Measurements from ENCODE around the gene KRT78. TPM values are rescaled to one million over a fixed set of nuclear protein-coding genes. Genes with fewer than 3 reads are reported as not detected.

Gene KRT78
- total RNA-seq, 1 experiment from 2014 or later, result not detected

DNA sequence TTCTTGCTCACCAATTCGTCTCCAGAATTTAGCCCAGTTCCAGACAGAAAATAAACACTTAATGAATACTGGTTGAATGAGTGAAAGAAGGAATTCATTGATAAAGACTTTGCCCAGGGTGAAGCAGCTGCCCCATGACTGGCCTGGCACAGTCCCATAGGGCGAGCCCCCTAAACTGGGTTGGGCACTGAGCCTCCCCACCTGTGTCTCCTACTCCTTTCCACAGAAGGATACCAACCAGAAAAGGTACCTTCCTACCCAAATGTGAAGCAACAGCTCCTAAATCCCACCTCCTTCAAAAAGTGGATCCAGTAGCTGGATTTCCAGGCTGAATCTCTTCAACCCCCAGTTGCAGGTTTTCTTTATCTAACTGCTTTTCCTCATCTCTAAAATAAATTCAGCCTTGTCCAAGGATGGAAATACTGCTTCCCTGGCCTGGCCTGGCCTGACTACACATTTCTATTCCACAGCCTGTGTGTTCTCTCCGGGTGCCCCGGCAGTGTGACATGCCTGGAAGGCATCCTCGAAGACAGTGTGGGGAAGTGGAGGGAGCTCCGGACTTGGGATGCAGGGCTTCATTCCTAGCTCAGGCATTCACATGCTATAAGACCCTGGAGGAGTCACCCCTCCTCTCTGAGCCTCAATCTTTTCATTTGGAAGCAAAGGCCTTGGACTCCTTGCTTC is 60.5 kb downstream of the KRT78 start:
- TF ChIP-seq, protein P1, sequence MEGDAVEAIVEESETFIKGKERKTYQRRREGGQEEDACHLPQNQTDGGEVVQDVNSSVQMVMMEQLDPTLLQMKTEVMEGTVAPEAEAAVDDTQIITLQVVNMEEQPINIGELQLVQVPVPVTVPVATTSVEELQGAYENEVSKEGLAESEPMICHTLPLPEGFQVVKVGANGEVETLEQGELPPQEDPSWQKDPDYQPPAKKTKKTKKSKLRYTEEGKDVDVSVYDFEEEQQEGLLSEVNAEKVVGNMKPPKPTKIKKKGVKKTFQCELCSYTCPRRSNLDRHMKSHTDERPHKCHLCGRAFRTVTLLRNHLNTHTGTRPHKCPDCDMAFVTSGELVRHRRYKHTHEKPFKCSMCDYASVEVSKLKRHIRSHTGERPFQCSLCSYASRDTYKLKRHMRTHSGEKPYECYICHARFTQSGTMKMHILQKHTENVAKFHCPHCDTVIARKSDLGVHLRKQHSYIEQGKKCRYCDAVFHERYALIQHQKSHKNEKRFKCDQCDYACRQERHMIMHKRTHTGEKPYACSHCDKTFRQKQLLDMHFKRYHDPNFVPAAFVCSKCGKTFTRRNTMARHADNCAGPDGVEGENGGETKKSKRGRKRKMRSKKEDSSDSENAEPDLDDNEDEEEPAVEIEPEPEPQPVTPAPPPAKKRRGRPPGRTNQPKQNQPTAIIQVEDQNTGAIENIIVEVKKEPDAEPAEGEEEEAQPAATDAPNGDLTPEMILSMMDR (conservative IDR thresholded peaks at IDR 0.05; ENCODE audit: low read depth, low read length), result no peak
- no peak for TF ChIP-seq EZH2 (IDR thresholded peaks at IDR 0.05; ENCODE audit: borderline replicate concordance, low read depth, low read length, poor library complexity, severe bottlenecking)
- ChIA-PET CTCF (no interaction called here), POLR2A (ENCODE audit: low non-redundant PET) (no interaction called here)
- Histone ChIP-seq H3K27ac (ENCODE audit: low read depth, low read length, poor library complexity, severe bottlenecking) (no peak overlapping the region), H3K9me3 (ENCODE audit: low read depth, low read length, poor library complexity, severe bottlenecking) (no peaks in the 10 kb centered on the region), H3K4me3 (ENCODE audit: low read depth, low read length, poor library complexity, severe bottlenecking) (no peak overlapping the region), H3K27me3 (replicated peaks; ENCODE audit: insufficient read depth, low read depth, low read length, poor library complexity) (no peaks in the 10 kb centered on the region), H3K36me3 (ENCODE audit: insufficient read depth, low read length, poor library complexity, severe bottlenecking) (no peaks in the 10 kb centered on the region), H3K4me1 (ENCODE audit: insufficient read depth, low read length, poor library complexity, severe bottlenecking) (no peaks in the 10 kb centered on the region)
- BruUV-seq (replicated peaks), result no TSS peak
- intact Hi-C loops (cut with micrococcal nuclease; ENCODE audit: unreplicated experiment), result no loop called here
- DNase-seq (ENCODE audit: low spot score), result no peak

Other genes starting within 250 kb of the KRT78 start
- not detected in 2 replicates for gene KRT72, start 247.5 kb downstream of the KRT78 start, total RNA-seq (2021)
- not detected in 2 replicates for gene KRT73, start 230.4 kb downstream of the KRT78 start, total RNA-seq (2021)
- gene KRT2, start 196.8 kb downstream of the KRT78 start, total RNA-seq (2021), result not detected in 2 replicates
- not detected in 2 replicates for gene KRT1, start 168.6 kb downstream of the KRT78 start, total RNA-seq (2021)
- gene KRT77, start 145.5 kb downstream of the KRT78 start, total RNA-seq (2021), result not detected in 2 replicates
- not detected in 2 replicates for gene KRT76, start 71.6 kb downstream of the KRT78 start, total RNA-seq (2021)
- gene KRT3, start 52.9 kb downstream of the KRT78 start, total RNA-seq (2021), result not detected in 2 replicates
- gene KRT4, start 34.9 kb downstream of the KRT78 start, total RNA-seq (2021), result not detected in 2 replicates
- not detected in 2 replicates for gene KRT79, start 14.7 kb downstream of the KRT78 start, total RNA-seq (2021)
- gene KRT8, start 56.1 kb upstream of the KRT78 start, total RNA-seq (2021), result 15.4 and 16.2 TPM in 2 replicates
- 179 and 209 TPM in 2 replicates for gene KRT18, start 100.1 kb upstream of the KRT78 start, total RNA-seq (2021)
- gene EIF4B, start 157.5 kb upstream of the KRT78 start, total RNA-seq (2021), result 393 and 400 TPM in 2 replicates
- gene TNS2, start 201.1 kb upstream of the KRT78 start, total RNA-seq (2021), result 3.4 and 6.1 TPM in 2 replicates
- 17.0 and 19.3 TPM in 2 replicates for gene SPRYD3, start 230.4 kb upstream of the KRT78 start, total RNA-seq (2021)
- 6.6 and 7.3 TPM in 2 replicates for gene IGFBP6, start 248.7 kb upstream of the KRT78 start, total RNA-seq (2021)

All from A673 (cell line).